Raji (cell line): ENCODE results near the gene PLLP.

Experiments
- POLR2A ChIP-seq: IDR thresholded peaks from 2 replicates; pipeline ENCODE4 v1.6.1; 2011; ENCODE audit warnings: low read depth, low read length, control low read depth; ENCODE audit not compliant: insufficient read depth

Gene PLLP

GRCh38 chr16:57266531-57267260 lies 17.8 kb downstream of the PLLP start:
- no peak for TF ChIP-seq POLR2A

- no peak for TF ChIP-seq POLR2A
Observed at GRCh38 chr16:57265850-57266530, 18.5 kb downstream of the PLLP start.

GRCh38 chr16:57264950-57265371 lies 19.5 kb downstream of the PLLP start:
- no peak for TF ChIP-seq POLR2A

- no peak for TF ChIP-seq POLR2A
Observed at GRCh38 chr16:57264381-57264780, 20.1 kb downstream of the PLLP start.

GRCh38 chr16:57263541-57264351 lies 20.7 kb downstream of the PLLP start:
- TF ChIP-seq POLR2A, result no peak

- no peak for TF ChIP-seq POLR2A
Observed at GRCh38 chr16:57262841-57263540, 21.5 kb downstream of the PLLP start.

GRCh38 chr16:57261806-57262205 lies 22.7 kb downstream of the PLLP start:
- no peak for TF ChIP-seq POLR2A

GRCh38 chr16:57260294-57260929 lies 24.1 kb downstream of the PLLP start:
- no peak for TF ChIP-seq POLR2A

- no peak for TF ChIP-seq POLR2A
Observed at GRCh38 chr16:57258910-57259475, 25.5 kb downstream of the PLLP start.

- TF ChIP-seq POLR2A, result no peak
Observed at GRCh38 chr16:57258226-57258909, 26.1 kb downstream of the PLLP start.

- TF ChIP-seq POLR2A, result no peak
Observed at GRCh38 chr16:57257455-57258070, 26.9 kb downstream of the PLLP start.

GRCh38 chr16:57256601-57257395 lies 27.7 kb downstream of the PLLP start:
- TF ChIP-seq POLR2A, result no peak

- TF ChIP-seq POLR2A, result no peak
Observed at GRCh38 chr16:57255686-57256415, 28.6 kb downstream of the PLLP start.
